Ascending aorta (tissue), 2 donors: ENCODE results near the gene MACROH2A1. TPM values are rescaled to one million over a fixed set of nuclear protein-coding genes. Genes with fewer than 3 reads are reported as not detected.

ENCODE experiments used
- DNase-seq, 2 donors: peaks; one replicate each; pipeline ENCODE4 v3.0.0-alpha.2; 2019; ENCODE audit warnings: low spot score in 2 of 2
- H3K27ac ChIP-seq, 2 donors: fragments of 200-600 bp; sonication (generic); one replicate each; pipeline ENCODE4 v1.5.1; 2016 to 2017; ENCODE audit warnings: mild to moderate bottlenecking in 1 of 2
- H3K27me3 ChIP-seq: fragments of 200-600 bp; sonication (generic); one replicate; pipeline ENCODE4 v1.5.1; 2017
- H3K36me3 ChIP-seq, 2 donors: fragments of 200-600 bp; sonication (generic); one replicate each; pipeline ENCODE4 v1.5.1; 2016
- H3K4me1 ChIP-seq, 2 donors: fragments of 200-600 bp; sonication (generic); one replicate each; pipeline ENCODE4 v1.5.1; 2016 to 2017; ENCODE audit warnings: mild to moderate bottlenecking in 1 of 2
- H3K4me3 ChIP-seq, 2 donors: fragments of 200-600 bp; sonication (generic); one replicate each; pipeline ENCODE4 v1.5.1; 2016 to 2017; ENCODE audit warnings: mild to moderate bottlenecking in 1 of 2
- H3K9me3 ChIP-seq, 2 donors: fragments of 200-600 bp; sonication (generic); one replicate each; pipeline ENCODE4 v1.5.1; 2016
- CTCF ChIP-seq, 3 experiments: fragments of 200-600 bp in 2 of 3; fragments of 450-650 bp in 1 of 3; sonication (generic) in 2 of 3; IDR thresholded peaks; one replicate each; pipeline ENCODE4 v1.5.1; 2016 to 2019; ENCODE audit warnings: antibody characterized with exemption in 3 of 3, mild to moderate bottlenecking in 1 of 3, moderate library complexity in 1 of 3
- intact Hi-C: fragments of 100-400 bp; cut with DNase I; formaldehyde crosslinking; loops from one replicate; pipeline ENCODE4 v1.15.1; 2023
- total RNA-seq: library from RNA; depleted of rRNA; stranded (reverse); fragments of >200 nt; gene quantifications from one replicate; pipeline ENCODE4 v1.1.0, GENCODE V29; 2016

The MACROH2A1 gene
- total RNA-seq, 1 donor from 2014 or later = 216 TPM

GRCh38 chr5:135394095-135394494 is 4.9 kb downstream of the MACROH2A1 start:
- H3K9me3 ChIP-seq = no peaks in the 10 kb centered on the region
- no peak overlapping the region for H3K27ac ChIP-seq
- DNase-seq = no peak
- no peak for TF ChIP-seq CTCF (IDR thresholded peaks at IDR 0.05)
- H3K36me3 ChIP-seq = peaks cover under 1 to 9% of the 10 kb centered on the region in 2 donors
- intact Hi-C loops = no loop called here
- H3K4me1 ChIP-seq = peaks cover 10 to 32% of the 10 kb centered on the region in 2 donors
- no peak overlapping the region for H3K4me3 ChIP-seq
- H3K27me3 ChIP-seq = no peaks in the 10 kb centered on the region

- intact Hi-C loops = no loop called here
- no peak for DNase-seq
- Histone ChIP-seq H3K36me3 (peaks cover 5 to 14% of the 10 kb centered on the region in 2 donors), H3K4me3 (no peak overlapping the region), H3K27ac (no peak overlapping the region), H3K4me1 (peaks cover 10 to 32% of the 10 kb centered on the region in 2 donors), H3K27me3 (no peaks in the 10 kb centered on the region), H3K9me3 (no peaks in the 10 kb centered on the region)
- no peak for TF ChIP-seq CTCF (IDR thresholded peaks at IDR 0.05)
These were observed 5.3 kb downstream of the MACROH2A1 start for GRCh38 chr5:135393691-135394090.

- intact Hi-C loops = no loop called here
- H3K27ac ChIP-seq = peak overlapping the region in 1 of 2 donors; percentile 53
- no peak for TF ChIP-seq CTCF (IDR thresholded peaks at IDR 0.05)
- H3K4me1 ChIP-seq = peaks cover 10 to 29% of the 10 kb centered on the region in 2 donors
- no peak overlapping the region for H3K4me3 ChIP-seq
- H3K9me3 ChIP-seq = no peaks in the 10 kb centered on the region
- H3K36me3 ChIP-seq = peaks cover 5 to 18% of the 10 kb centered on the region in 2 donors
- no peak for DNase-seq
- H3K27me3 ChIP-seq = no peaks in the 10 kb centered on the region
These were observed 5.8 kb downstream of the MACROH2A1 start for GRCh38 chr5:135393229-135393628.

- TF ChIP-seq CTCF (IDR thresholded peaks at IDR 0.05) = no peak
- Histone ChIP-seq H3K36me3 (peaks cover 5 to 23% of the 10 kb centered on the region in 2 donors), H3K27me3 (no peaks in the 10 kb centered on the region), H3K4me3 (no peak overlapping the region), H3K4me1 (peaks cover 9 to 23% of the 10 kb centered on the region in 2 donors), H3K27ac (peak overlapping the region in 1 of 2 donors; percentile 53), H3K9me3 (no peaks in the 10 kb centered on the region)
- DNase-seq = no peak
- intact Hi-C loops = no loop called here
These were observed 6.8 kb downstream of the MACROH2A1 start for GRCh38 chr5:135392256-135392655.

- Histone ChIP-seq H3K36me3 (peaks cover 5 to 23% of the 10 kb centered on the region in 2 donors), H3K9me3 (no peaks in the 10 kb centered on the region), H3K4me1 (peaks cover 5 to 23% of the 10 kb centered on the region in 2 donors), H3K4me3 (no peak overlapping the region), H3K27ac (peak overlapping the region in 1 of 2 donors; percentile 17), H3K27me3 (no peaks in the 10 kb centered on the region)
- TF ChIP-seq CTCF (IDR thresholded peaks at IDR 0.05) = no peak
- intact Hi-C loops = no loop called here
- DNase-seq = no peak
These were observed 7.2 kb downstream of the MACROH2A1 start for GRCh38 chr5:135391869-135392255.
